Measurements from ENCODE around the gene PGM1. TPM values are rescaled to one million over a fixed set of nuclear protein-coding genes. Genes with fewer than 3 reads are reported as not detected.

PGM1 gene
- total and polyA plus RNA-seq, 2 donors: 52.7 to 61.4 TPM

DNA sequence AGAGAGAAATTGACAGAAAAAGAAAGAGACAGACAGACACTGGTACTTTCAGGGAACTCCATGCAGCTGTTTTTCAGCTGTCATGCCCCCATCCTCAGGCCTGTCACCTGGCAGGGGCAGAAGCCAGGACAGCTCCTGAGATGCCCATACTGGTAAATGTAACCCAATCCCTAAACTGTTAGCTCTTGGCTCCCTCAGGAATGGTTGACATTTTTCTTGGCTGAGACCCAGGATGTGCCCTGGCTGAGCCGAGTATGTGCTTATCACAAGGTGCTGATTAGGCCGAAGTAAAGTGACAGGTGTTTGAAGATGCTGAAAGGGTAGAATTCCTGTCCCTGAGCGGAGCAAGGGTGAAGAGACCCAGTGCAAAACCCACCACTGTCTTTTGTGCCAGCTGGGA is 50.7 kb downstream of the PGM1 start:
- no peak for DNase-seq (ENCODE audit: extremely low spot score)
- Histone ChIP-seq H3K36me3 (ENCODE audit: insufficient read depth) (peaks cover 3% of the 10 kb centered on the region), H3K27ac (ENCODE audit: low read depth) (no peak overlapping the region), H3K4me3 (ENCODE audit: low read depth, low read length) (no peak overlapping the region), H3K4me1 (ENCODE audit: insufficient read depth) (no peaks in the 10 kb centered on the region)
- WGBS: 63% methylated on average over 3 of the region's 3 CpGs

DNA sequence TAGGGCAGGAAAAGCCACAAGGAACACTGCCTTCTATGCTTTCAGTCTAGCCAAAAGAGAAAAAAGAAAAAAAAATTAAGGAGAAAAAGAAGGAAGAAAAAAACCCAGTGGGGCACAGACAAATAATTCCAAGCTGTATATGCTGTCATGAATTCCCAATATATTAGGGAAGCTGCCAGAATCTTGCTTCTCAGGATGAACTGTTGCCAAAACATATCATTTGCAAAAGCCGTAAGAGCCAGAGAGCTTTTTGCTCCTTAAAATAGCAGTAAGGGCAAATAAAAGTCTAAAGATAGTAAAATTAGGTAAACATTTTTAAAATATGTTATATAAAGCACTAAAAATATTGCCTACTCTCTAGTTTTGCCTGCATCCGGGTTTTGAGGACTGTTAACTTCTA is 52.1 kb downstream of the PGM1 start:
- DNase-seq (ENCODE audit: extremely low spot score): no peak
- Histone ChIP-seq H3K4me1 (ENCODE audit: insufficient read depth) (no peaks in the 10 kb centered on the region), H3K4me3 (ENCODE audit: low read depth, low read length) (no peak overlapping the region), H3K36me3 (ENCODE audit: insufficient read depth) (peaks cover 6% of the 10 kb centered on the region), H3K27ac (ENCODE audit: low read depth) (no peak overlapping the region)
- whole genome bisulfite sequencing: 26% methylated on average over 2 of the region's 2 CpGs

GRCh38 chr1:63648689-63649088 is 55.5 kb downstream of the PGM1 start:
- peaks cover 3% of the 10 kb centered on the region for H3K36me3 ChIP-seq (ENCODE audit: insufficient read depth)
- H3K4me3 ChIP-seq (ENCODE audit: low read depth, low read length): no peak overlapping the region
- no peak overlapping the region for H3K27ac ChIP-seq (ENCODE audit: low read depth)
- H3K4me1 ChIP-seq (ENCODE audit: insufficient read depth): no peaks in the 10 kb centered on the region
- DNase-seq (ENCODE audit: extremely low spot score): no peak
- WGBS: 98% methylated on average over 1 of the region's 1 CpG

- Histone ChIP-seq H3K4me3 (ENCODE audit: low read depth, low read length) (no peak overlapping the region), H3K36me3 (ENCODE audit: insufficient read depth) (peaks cover 5% of the 10 kb centered on the region), H3K27ac (ENCODE audit: low read depth) (no peak overlapping the region), H3K4me1 (ENCODE audit: insufficient read depth) (no peaks in the 10 kb centered on the region)
- no peak for DNase-seq (ENCODE audit: extremely low spot score)
- WGBS: 82% methylated on average over 6 of the region's 6 CpGs
Measured at GRCh38 chr1:63651161-63651701, 58.0 kb downstream of the PGM1 start.

GRCh38 chr1:63653976-63654375 is 60.8 kb downstream of the PGM1 start:
- no peak for DNase-seq (ENCODE audit: extremely low spot score)
- WGBS: 84% methylated on average over 6 of the region's 6 CpGs
- Histone ChIP-seq H3K4me1 (ENCODE audit: insufficient read depth) (no peaks in the 10 kb centered on the region), H3K4me3 (ENCODE audit: low read depth, low read length) (no peak overlapping the region), H3K27ac (ENCODE audit: low read depth) (no peak overlapping the region), H3K36me3 (ENCODE audit: insufficient read depth) (peaks cover 5% of the 10 kb centered on the region)

DNA sequence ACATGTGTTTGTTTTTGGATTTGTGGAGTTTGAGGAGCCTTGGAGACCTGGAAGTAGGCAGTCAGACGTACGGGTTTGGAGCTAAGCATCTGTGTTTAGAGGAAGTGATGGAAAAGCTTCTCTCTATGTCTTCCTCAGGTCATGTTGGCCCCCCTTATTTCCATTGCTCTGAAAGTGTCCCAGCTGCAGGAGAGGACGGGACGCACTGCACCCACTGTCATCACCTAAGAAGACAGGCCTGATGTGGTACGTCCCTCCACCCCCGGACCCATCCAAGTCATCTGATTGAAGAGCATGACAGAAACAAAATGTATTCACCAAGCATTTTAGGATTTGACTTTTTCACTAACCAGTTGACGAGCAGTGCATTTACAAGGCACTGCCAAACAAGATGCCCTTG is 66.2 kb downstream of the PGM1 start:
- no peak for DNase-seq (ENCODE audit: extremely low spot score)
- no peaks in the 10 kb centered on the region for H3K4me1 ChIP-seq (ENCODE audit: insufficient read depth)
- no peak overlapping the region for H3K4me3 ChIP-seq (ENCODE audit: low read depth, low read length)
- H3K27ac ChIP-seq (ENCODE audit: low read depth): no peak overlapping the region
- H3K36me3 ChIP-seq (ENCODE audit: insufficient read depth): no peaks in the 10 kb centered on the region
- 88% methylated on average over 7 of the region's 7 CpGs for WGBS

GRCh38 chr1:63662056-63662836 is 69.0 kb downstream of the PGM1 start:
- Histone ChIP-seq H3K27ac (ENCODE audit: low read depth) (no peak overlapping the region), H3K4me1 (ENCODE audit: insufficient read depth) (peaks cover 2% of the 10 kb centered on the region), H3K4me3 (ENCODE audit: low read depth, low read length) (no peak overlapping the region), H3K36me3 (ENCODE audit: insufficient read depth) (no peaks in the 10 kb centered on the region)
- DNase-seq (ENCODE audit: extremely low spot score): no peak
- WGBS: 55% methylated on average over 10 of the region's 10 CpGs

DNA sequence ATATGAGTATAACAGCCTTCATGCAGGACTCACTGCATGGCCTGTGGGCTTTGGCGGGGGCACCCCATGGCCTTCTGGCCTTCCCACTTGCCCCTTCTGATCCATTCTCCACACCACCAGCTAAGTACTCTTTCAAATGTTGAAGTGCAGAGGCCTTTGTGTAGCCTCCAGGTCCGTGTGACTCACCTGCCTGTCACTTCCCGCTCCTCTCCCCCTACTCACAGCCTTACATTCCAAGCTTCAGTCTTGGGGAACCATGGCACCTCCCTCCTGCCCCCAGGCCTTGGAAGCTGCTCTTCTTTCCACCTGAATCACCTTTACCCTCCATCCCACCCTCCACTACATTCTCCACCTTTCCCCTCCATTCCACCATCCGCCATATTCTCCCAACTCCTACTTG is 69.6 kb downstream of the PGM1 start:
- Histone ChIP-seq H3K27ac (ENCODE audit: low read depth) (no peak overlapping the region), H3K4me1 (ENCODE audit: insufficient read depth) (peaks cover 2% of the 10 kb centered on the region), H3K4me3 (ENCODE audit: low read depth, low read length) (no peak overlapping the region), H3K36me3 (ENCODE audit: insufficient read depth) (no peaks in the 10 kb centered on the region)
- WGBS: 89% methylated on average over 4 of the region's 4 CpGs
- DNase-seq (ENCODE audit: extremely low spot score): no peak

DNA sequence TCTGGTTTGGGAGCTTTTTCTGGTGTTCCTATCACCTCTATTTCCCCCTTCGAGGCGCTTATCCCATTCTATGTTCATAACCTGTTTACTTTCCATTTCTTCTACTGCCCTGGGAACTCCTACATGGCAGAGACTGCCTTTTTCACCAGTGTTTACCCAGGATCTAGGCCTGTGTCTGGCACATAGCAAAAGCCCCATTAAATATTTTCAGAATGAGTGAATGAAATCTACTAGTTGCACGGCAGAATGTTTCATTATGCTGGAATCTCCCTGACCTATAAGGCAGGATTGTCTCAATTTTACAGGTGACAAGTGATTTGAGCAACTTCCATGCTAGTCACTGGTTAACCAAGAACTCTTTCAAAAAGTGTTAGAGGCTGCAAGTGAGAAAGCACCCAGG is 70.1 kb downstream of the PGM1 start:
- DNase-seq (ENCODE audit: extremely low spot score): no peak
- Histone ChIP-seq H3K27ac (ENCODE audit: low read depth) (no peak overlapping the region), H3K4me1 (ENCODE audit: insufficient read depth) (peaks cover 2% of the 10 kb centered on the region), H3K4me3 (ENCODE audit: low read depth, low read length) (no peak overlapping the region), H3K36me3 (ENCODE audit: insufficient read depth) (no peaks in the 10 kb centered on the region)
- WGBS: 89% methylated on average over 3 of the region's 3 CpGs

DNA sequence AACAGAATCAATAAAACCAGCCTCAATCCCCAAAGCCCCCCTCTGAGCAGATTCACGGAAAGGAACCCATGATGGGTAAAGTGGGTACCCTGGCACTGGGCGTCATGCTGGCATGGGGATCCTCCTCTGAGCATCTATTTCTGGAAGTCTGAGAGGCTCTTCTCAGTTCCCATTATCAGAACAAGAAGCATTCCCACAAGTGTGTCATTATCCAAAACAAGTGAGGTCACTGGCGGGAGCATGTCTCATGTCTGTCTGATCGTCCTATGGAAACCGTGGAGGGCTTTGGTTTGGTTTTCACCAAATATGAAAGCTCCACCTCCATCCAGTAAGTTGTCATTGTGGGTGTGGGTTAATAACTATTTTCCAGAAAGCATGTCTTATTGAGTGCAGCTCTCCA is 70.7 kb downstream of the PGM1 start:
- H3K36me3 ChIP-seq (ENCODE audit: insufficient read depth): no peaks in the 10 kb centered on the region
- WGBS: 96% methylated on average over 5 of the region's 5 CpGs

GRCh38 chr1:63664742-63665141 is 71.5 kb downstream of the PGM1 start:
- H3K4me3 ChIP-seq (ENCODE audit: low read depth, low read length): no peak overlapping the region
- no peaks in the 10 kb centered on the region for H3K36me3 ChIP-seq (ENCODE audit: insufficient read depth)
- peaks cover 2% of the 10 kb centered on the region for H3K4me1 ChIP-seq (ENCODE audit: insufficient read depth)
- no peak overlapping the region for H3K27ac ChIP-seq (ENCODE audit: low read depth)
- 97% methylated on average over 2 of the region's 2 CpGs for WGBS
- no peak for DNase-seq (ENCODE audit: extremely low spot score)

More for the DNA sequence above, 70.7 kb downstream of the PGM1 start:
- no peak for DNase-seq (ENCODE audit: extremely low spot score)
- Histone ChIP-seq H3K27ac (ENCODE audit: low read depth) (no peak overlapping the region), H3K4me1 (ENCODE audit: insufficient read depth) (peaks cover 2% of the 10 kb centered on the region), H3K4me3 (ENCODE audit: low read depth, low read length) (no peak overlapping the region)

- 98% methylated on average over 3 of the region's 3 CpGs for WGBS
- no peaks in the 10 kb centered on the region for H3K36me3 ChIP-seq (ENCODE audit: insufficient read depth)
- no peak for DNase-seq (ENCODE audit: extremely low spot score)
- H3K4me3 ChIP-seq (ENCODE audit: low read depth, low read length): no peak overlapping the region
- peaks cover 2% of the 10 kb centered on the region for H3K4me1 ChIP-seq (ENCODE audit: insufficient read depth)
- H3K27ac ChIP-seq (ENCODE audit: low read depth): no peak overlapping the region
Measured at GRCh38 chr1:63665410-63665809, 72.2 kb downstream of the PGM1 start.

DNA sequence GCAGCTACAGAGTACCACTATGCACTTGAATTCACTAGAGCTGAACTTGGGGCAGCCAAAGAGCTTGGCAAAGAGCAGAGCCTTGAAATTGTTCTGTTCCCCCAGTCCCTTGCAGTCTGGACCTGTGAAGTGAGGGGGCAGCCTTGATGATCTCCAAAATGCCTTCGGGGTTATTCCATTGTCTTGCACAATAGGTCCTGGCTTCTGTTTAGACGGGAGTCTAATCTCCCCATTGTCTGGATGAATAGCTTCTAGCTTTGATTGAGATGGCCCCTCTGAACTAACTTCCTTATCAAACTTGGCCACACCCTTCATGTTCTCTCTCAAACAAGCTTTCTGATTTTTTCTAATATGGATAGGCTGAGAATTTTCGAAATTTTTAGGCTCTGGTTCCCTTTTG is 72.6 kb downstream of the PGM1 start:
- H3K4me3 ChIP-seq (ENCODE audit: low read depth, low read length): no peak overlapping the region
- no peaks in the 10 kb centered on the region for H3K36me3 ChIP-seq (ENCODE audit: insufficient read depth)
- H3K4me1 ChIP-seq (ENCODE audit: insufficient read depth): peaks cover 2% of the 10 kb centered on the region
- no peak for DNase-seq (ENCODE audit: extremely low spot score)
- H3K27ac ChIP-seq (ENCODE audit: low read depth): no peak overlapping the region
- 81% methylated on average over 3 of the region's 3 CpGs for WGBS

- no peaks in the 10 kb centered on the region for H3K36me3 ChIP-seq (ENCODE audit: insufficient read depth)
- DNase-seq (ENCODE audit: extremely low spot score): no peak
- no peak overlapping the region for H3K27ac ChIP-seq (ENCODE audit: low read depth)
- peaks cover 2% of the 10 kb centered on the region for H3K4me1 ChIP-seq (ENCODE audit: insufficient read depth)
- 90% methylated on average over 2 of the region's 2 CpGs for WGBS
- no peak overlapping the region for H3K4me3 ChIP-seq (ENCODE audit: low read depth, low read length)
Measured at GRCh38 chr1:63668298-63668697, 75.1 kb downstream of the PGM1 start.

Data from urinary bladder (tissue), 4 donors.